Activated CD8-positive, alpha-beta memory T cell treated with anti-CD3 and anti-CD28 coated beads, Interleukin-2, amount 50 U/mL, for 48 hours (primary cell): ENCODE results near the gene ZNF211.

Experiments
- DNase-seq: peaks from one replicate; pipeline ENCODE4 v3.0.0-alpha.2; 2020

ZNF211 gene

DNA sequence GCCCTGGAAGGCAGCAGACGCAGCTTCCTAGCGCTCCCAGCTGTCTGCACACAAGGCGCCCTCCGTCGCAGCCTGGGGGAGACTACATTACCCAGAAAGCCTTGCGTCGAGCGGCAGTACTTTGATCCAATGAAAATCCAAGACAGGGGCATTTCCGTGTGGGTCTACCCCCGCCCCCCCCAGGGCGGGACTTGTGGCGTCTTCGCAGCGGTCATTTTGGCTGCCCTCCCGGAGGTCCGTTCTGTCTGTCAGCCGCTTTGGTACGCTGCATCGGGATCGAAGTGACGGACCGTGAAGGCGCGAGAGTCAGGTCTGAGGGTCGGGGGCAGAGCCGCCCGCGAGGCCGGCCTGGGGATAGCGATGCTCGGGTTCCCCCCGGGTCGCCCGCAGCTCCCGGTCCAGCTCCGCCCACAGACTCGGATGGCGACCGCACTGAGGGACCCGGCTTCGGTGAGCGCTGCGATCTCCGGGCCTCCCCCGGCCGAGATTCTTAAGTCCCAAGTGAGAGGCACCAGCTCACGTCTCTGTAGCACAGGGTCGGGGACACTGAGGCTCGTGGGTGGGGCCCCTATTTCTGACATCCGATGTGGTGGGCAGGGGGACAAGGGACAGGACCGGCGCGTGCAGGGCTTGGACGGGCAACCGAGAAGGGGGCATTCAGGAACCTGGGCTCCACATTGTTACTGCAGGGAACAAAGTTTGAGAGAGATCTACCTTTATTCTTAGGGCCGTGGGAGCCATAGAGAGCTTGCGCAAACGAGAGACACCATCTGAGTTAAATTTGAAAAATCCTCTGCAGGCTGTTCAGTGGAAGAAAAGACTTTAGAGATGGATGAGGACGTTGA lies at the start of gene ZNF211:
TSS of gene ZNF211 (plus strand) at position 182 of the 845 bp plus-strand sequence. CDS start at position 361, 179 bp downstream.
- peak; percentile 87 for DNase-seq

DNA sequence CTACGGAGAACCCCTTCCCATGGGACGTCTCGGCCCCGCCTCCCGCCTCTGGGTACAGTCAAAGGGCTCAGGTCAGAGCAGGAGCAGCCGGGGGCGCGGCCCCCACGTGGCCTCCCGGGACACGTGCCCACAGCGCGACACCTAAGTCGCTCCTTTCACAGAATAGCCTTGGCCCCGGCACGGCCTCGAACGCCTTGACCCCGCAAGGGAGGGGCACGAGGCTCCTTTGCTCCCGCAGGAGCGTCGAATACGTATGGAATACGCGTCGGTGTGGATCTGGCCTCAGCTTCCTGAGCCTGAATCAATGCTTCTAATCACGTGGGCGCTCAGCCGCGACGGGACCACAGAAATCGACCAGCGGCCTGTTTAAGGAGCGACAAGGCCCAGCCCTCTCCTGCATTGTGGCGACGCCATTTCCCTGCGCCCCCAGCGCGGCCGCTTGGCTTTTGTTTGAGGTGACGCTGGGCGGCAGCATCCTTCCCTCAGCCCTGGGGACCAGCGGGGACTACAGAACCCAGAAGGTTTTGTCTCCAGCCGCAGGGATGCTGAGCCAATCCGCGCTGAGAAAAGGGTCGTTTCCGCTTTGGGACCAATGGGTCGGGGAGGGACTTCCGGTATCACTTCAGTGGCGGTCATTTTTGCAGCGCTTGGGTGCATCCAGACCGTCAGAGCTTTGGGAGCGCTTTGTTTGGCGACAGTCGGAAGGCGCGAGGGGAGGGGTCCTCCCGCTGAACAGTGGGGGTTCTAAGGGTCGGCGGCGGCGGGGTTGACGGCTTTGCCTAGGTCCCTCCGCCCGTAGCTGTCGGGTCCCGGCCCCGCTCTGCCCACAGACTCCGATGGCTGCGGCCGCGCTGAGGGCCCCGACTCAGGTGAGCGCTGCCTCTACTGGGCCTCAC lies 49.2 kb upstream of the ZNF211 start, which contains the start of gene ZIK1:
TSS of gene ZIK1 (plus strand) at position 625 of the 896 bp plus-strand sequence. CDS start at position 837, 212 bp downstream.
- peak; percentile 85 for DNase-seq

GRCh38 chr19:57587529-57587928 lies 45.4 kb upstream of the ZNF211 start:
- no peak for DNase-seq

DNA sequence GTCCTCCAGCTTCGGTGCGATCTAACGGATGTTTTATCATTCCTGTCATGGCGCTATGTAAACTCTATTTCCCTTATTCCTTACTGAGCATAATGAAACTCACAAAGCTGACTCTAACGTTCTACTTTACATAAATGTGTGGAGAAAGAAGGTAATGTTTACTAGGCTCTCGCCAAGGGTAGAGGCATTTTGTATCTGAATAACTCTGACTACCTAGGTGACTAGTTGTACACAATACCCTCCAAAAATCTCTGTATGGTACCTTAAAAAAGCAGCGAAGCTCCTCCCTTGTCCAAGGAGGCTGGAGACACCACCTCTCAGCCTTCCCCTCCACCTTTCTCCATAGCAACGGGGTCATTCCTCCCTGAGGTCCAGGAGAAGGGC lies 33.6 kb upstream of the ZNF211 start:
- DNase-seq: no peak

DNA sequence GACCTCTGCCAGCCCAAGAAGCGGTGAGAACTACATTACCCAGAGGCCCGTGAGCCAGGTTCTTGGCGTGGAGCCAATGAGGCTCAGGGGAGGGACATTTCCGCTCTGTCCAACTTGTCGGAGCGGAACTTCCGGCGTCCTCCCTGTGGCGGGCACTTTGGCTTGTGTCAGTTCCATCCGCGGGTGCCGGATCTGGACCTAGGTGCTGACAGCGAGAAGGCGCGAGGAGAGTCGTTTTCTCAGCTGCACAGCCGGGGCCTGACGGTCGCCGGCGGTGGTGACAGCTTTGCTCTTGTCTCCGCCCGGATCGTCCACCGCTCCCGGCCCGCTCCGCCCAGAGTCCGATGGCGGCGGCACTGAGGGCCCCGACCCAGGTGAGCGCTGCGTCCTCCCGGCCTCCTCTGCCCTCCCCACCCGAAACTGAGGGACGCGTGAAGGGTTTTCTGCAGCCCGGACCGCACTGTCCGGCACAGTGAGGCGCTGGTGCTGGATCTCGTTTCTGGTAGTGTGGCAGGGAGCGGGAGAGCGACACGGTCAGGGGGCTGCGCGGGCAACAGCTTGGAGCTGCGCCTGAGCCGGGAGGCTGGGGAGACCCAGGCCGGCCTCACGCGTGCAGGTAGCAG lies 33.1 kb upstream of the ZNF211 start, which contains the start of gene ZNF530:
TSS of gene ZNF530 (plus strand) at position 125 of the 623 bp plus-strand sequence. CDS start 4,461 bp downstream, outside the sequence.
- peak; percentile 94 for DNase-seq

DNA sequence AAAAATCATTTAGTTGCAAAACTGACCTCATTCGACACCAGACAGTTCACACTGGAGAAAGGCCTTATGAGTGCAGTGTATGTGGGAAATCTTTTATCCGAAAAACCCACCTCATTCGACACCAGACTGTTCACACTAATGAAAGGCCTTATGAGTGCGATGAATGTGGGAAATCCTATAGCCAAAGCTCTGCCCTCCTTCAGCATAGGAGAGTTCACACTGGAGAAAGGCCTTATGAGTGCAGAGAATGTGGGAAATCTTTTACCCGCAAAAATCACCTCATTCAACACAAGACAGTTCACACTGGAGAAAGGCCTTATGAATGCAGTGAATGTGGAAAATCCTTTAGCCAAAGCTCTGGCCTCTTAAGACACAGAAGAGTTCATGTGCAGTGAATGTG lies 26.0 kb upstream of the ZNF211 start:
- no peak for DNase-seq

GRCh38 chr19:57611113-57611512 lies 21.9 kb upstream of the ZNF211 start:
- no peak for DNase-seq

- peak; percentile 90 for DNase-seq
Measured at GRCh38 chr19:57613941-57614743, 18.8 kb upstream of the ZNF211 start, which contains the start of gene ZNF134. Gene ZNF134 (plus strand): TSS chr19:57614242. CDS start chr19:57619469, 5,227 bp downstream.

GRCh38 chr19:57615346-57615745 lies 17.6 kb upstream of the ZNF211 start:
- no peak for DNase-seq

DNA sequence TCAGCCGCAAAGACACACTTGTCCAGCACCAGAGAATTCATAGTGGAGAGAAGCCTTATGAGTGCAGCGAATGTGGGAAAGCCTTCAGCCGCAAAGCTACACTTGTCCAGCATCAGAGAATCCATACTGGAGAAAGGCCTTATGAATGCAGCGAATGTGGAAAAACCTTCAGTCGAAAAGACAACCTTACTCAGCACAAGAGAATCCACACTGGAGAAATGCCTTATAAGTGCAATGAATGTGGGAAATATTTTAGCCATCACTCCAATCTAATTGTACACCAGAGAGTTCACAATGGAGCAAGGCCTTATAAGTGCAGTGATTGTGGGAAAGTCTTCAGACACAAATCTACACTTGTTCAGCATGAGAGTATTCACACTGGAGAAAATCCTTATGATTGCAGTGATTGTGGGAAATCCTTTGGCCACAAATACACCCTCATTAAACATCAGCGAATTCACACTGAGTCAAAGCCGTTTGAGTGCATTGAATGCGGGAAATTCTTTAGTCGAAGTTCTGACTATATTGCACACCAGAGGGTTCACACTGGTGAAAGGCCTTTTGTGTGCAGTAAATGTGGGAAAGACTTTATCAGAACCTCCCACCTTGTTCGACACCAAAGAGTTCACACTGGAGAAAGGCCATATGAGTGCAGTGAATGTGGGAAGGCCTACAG lies 12.2 kb upstream of the ZNF211 start:
- DNase-seq: no peak

GRCh38 chr19:57623091-57623490 lies 9.9 kb upstream of the ZNF211 start:
- no peak for DNase-seq

DNA sequence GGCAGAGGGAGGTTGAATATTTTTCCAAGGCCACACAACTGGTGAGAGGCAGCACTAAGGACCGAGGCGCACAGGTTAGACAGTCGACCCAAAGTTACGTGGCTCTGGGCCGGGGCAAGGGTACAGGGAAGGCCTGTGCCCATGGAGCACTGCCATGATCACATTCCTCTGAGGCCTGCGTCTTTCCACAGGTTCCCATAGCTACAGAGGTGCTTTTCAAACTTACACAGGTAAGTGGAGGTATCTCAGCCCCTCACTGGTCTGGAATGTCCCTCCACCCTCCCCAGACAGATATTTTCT lies 814 bp downstream of the ZNF211 start:
- no peak for DNase-seq

- no peak for DNase-seq
Measured at GRCh38 chr19:57637379-57637778, 4.4 kb downstream of the ZNF211 start.

DNA sequence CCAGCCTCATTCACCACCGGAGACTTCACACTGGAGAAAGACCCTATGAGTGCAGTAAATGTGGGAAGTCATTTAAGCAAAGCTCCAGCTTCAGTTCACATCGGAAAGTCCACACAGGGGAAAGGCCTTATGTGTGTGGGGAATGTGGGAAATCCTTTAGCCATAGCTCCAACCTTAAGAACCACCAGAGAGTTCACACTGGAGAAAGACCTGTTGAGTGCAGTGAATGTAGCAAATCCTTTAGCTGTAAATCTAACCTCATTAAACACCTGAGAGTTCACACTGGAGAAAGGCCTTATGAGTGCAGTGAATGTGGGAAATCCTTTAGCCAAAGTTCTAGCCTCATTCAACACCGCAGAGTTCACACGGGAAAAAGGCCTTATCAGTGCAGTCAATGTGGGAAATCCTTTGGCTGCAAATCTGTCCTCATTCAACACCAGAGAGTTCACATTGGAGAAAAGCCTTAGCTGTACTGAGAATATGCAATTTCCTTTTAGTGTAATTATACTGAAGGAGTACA lies 8.8 kb downstream of the ZNF211 start:
- DNase-seq: no peak

- no peak for DNase-seq
Measured at GRCh38 chr19:57642396-57643046, 9.6 kb downstream of the ZNF211 start.

GRCh38 chr19:57643734-57644133 lies 10.8 kb downstream of the ZNF211 start:
- no peak for DNase-seq

DNA sequence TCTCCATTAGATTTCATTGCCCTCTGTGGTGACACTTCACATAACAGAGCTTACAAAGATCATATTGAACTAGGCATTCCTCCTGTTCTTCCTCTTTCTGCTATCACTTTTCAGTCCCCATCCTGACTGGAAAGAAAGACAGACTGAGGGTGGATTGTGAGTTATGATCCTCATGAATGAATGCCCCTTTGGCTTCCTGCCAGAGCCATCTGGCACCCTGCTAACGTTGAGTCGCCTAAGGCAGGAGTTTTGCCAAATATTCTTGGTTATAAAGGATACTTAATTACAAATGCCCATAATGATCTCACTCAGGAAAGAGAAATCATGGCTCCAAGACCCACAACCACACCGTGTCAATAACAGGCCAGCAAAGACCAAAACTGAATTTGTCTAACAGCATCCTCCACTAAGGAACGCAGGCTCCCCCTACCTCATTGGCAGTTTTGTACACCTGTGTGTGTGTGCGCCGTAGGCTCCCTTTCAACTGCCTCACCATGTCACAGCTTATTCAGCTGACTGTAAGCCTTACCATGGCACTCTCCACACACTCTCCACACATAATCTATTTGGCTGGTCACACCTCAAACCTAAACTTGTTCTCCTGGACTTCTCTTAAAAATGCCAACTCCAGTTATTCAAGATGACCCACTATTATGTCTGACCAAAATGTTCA lies 15.5 kb downstream of the ZNF211 start:
- DNase-seq: no peak

- DNase-seq: no peak
Measured at GRCh38 chr19:57651654-57651996, 18.7 kb downstream of the ZNF211 start.

DNA sequence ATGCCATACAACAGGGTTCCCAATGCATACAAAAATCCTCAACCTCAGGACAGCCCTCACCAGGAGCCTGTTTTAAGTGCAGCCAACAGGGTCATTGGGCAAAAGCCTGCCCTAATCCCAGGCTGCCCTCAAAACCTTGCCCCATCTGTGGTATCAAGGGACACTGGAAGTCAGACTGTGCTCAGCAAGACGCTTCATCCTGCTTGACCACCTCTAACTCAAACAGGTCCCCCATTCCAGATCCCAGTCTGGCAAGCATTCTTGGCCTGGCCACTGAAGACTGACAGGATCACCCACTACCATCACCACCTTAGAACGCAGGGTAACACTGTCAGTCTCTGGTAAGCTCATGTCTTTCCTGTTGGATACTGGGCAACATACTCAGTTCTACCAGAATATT lies 20.7 kb downstream of the ZNF211 start:
- DNase-seq: no peak

- DNase-seq: no peak
Measured at GRCh38 chr19:57655443-57655842, 22.5 kb downstream of the ZNF211 start.
